Endothelial cell of umbilical vein (primary cell): ENCODE measurements around the gene RAP1GAP. TPM values are rescaled to one million over a fixed set of nuclear protein-coding genes. Genes with fewer than 3 reads are reported as not detected.

Experiments
- BruUV-seq: library from RNA; stranded (reverse); fragments of 400-500 nt; replicated peaks from 2 replicates; lab custom pipeline; 2021; lab: Mats Ljungman, UMichigan
- CTCF ChIA-PET: fragments of 300-600, 350-600 bp; sonication (Branson Sonifier 250); formaldehyde crosslinking; loops from one replicate; lab custom pipeline; 2021; ENCODE audit warnings: antibody characterized with exemption, inconsistent platforms; lab: Charles Lee
- POLR2A ChIA-PET: fragments of 300-600, 350-600 bp; sonication (Branson Sonifier 250); formaldehyde crosslinking; loops from one replicate; lab custom pipeline; 2021; ENCODE audit warnings: antibody characterized with exemption, inconsistent platforms; lab: Charles Lee
- DNase-seq: peaks from one replicate; pipeline ENCODE4 v3.0.0-alpha.2; 2011; ENCODE audit warnings: low read depth, low spot score
- FAIRE-seq: peaks from 2 replicates; lab custom pipeline; 2011; peaks lifted over from hg19 to GRCh38; lab: Jason Lieb, UNC
- H2AFZ ChIP-seq: 2 replicates; pipeline ENCODE4 v1.6.0; 2012; ENCODE audit warnings: low read depth, low read length, control low read depth, inconsistent platforms
- H3K27ac ChIP-seq: 2 replicates; pipeline ENCODE4 v1.5.1; 2011; ENCODE audit warnings: low read depth, mild to moderate bottlenecking, control low read depth, low read length, moderate library complexity; ENCODE audit not compliant: insufficient read depth
- H3K27me3 ChIP-seq, 2 experiments: 2 replicates each; pipeline versions ENCODE4 v1.6.0 to v1.6.1; 2011; ENCODE audit warnings: low read length in 2 of 2, mixed read lengths in 1 of 2; ENCODE audit not compliant: control insufficient read depth in 2 of 2, insufficient read depth in 2 of 2
- H3K36me3 ChIP-seq, 2 experiments: 2 replicates in 1 of 2; 3 replicates in 1 of 2; pipeline ENCODE4 v1.5.1; 2011; ENCODE audit warnings: low read length in 2 of 2, mild to moderate bottlenecking in 1 of 2, moderate library complexity in 1 of 2; ENCODE audit not compliant: control insufficient read depth in 2 of 2, insufficient read depth in 2 of 2; ENCODE audit errors: extremely low read depth in 1 of 2
- H3K4me1 ChIP-seq: 3 replicates; pipeline ENCODE4 v1.5.1; 2011; ENCODE audit warnings: mild to moderate bottlenecking, low read length; ENCODE audit not compliant: control insufficient read depth, insufficient read depth; ENCODE audit errors: extremely low read depth
- H3K4me2 ChIP-seq: 2 replicates; pipeline ENCODE4 v1.6.1; 2011; ENCODE audit warnings: low read length, control low read depth, mixed read lengths; ENCODE audit not compliant: insufficient read depth
- H3K4me3 ChIP-seq, 3 experiments: fragments of 200-600 bp in 1 of 3; sonication (generic), shearing (Covaris generic) in 1 of 3; replicated peaks in 1 of 3; 2 replicates each; pipeline ENCODE4 v1.5.1; 2011 to 2016; ENCODE audit warnings: control low read depth in 3 of 3, low read length in 3 of 3, mild to moderate bottlenecking in 2 of 3, inconsistent platforms in 1 of 3, low read depth in 1 of 3, moderate library complexity in 1 of 3; ENCODE audit not compliant: insufficient read depth in 1 of 3
- H3K79me2 ChIP-seq: 2 replicates; pipeline ENCODE4 v1.6.0; 2012; ENCODE audit warnings: low read length, inconsistent platforms; ENCODE audit not compliant: control insufficient read depth, insufficient read depth
- H3K9ac ChIP-seq: replicated peaks from 2 replicates; pipeline ENCODE3; 2011; ENCODE audit warnings: low read length, control low read depth; ENCODE audit not compliant: insufficient read depth; ENCODE audit errors: extremely low read depth
- H3K9me1 ChIP-seq: replicated peaks from 3 replicates; pipeline ENCODE4 v1.6.0; 2011; ENCODE audit warnings: mild to moderate bottlenecking, low read length; ENCODE audit not compliant: control insufficient read depth, insufficient read depth; ENCODE audit errors: extremely low read depth
- H3K9me3 ChIP-seq: replicated peaks from 2 replicates; pipeline ENCODE4 v1.5.1; 2012; ENCODE audit warnings: low read length, inconsistent platforms; ENCODE audit not compliant: control insufficient read depth, insufficient read depth
- H4K20me1 ChIP-seq: replicated peaks from 2 replicates; pipeline ENCODE3; 2011; ENCODE audit warnings: mild to moderate bottlenecking, low read length; ENCODE audit not compliant: control insufficient read depth, insufficient read depth; ENCODE audit errors: extremely low read depth
- CTCF ChIP-seq, 2 donors: IDR thresholded peaks; 1 replicate in 1 of 2; 2 replicates in 1 of 2; pipeline ENCODE4 v1.5.1; 2011; ENCODE audit warnings: low read length in 2 of 2, mild to moderate bottlenecking in 2 of 2, moderate library complexity in 2 of 2, control low read depth in 1 of 2, inconsistent platforms in 1 of 2, low read depth in 1 of 2; ENCODE audit not compliant: insufficient read depth in 1 of 2; ENCODE audit errors: extremely low read depth in 1 of 2
- EZH2 ChIP-seq: IDR thresholded peaks from 2 replicates; pipeline ENCODE4 v1.6.1; 2012; ENCODE audit warnings: borderline replicate concordance, low read depth, mild to moderate bottlenecking, moderate library complexity, low read length, inconsistent platforms; ENCODE audit not compliant: severe bottlenecking
- GATA2 ChIP-seq: IDR thresholded peaks from 2 replicates; pipeline ENCODE4 v1.7.0; 2011; ENCODE audit warnings: low read depth, mild to moderate bottlenecking, moderate library complexity, mixed read lengths, low read length; ENCODE audit not compliant: insufficient read length, insufficient read depth
- MAX ChIP-seq: IDR thresholded peaks from 2 replicates; pipeline ENCODE4 v1.6.1; 2011; ENCODE audit not compliant: insufficient read depth, insufficient read length
- MYC ChIP-seq: IDR thresholded peaks from one replicate; pipeline ENCODE4 v1.6.1; 2011; ENCODE audit warnings: mild to moderate bottlenecking, low read depth, low read length
- POLR2A ChIP-seq: IDR thresholded peaks from 2 replicates; pipeline ENCODE4 v1.6.1; 2012; ENCODE audit warnings: low read depth, mild to moderate bottlenecking, control low read depth, low read length
- dilution Hi-C: fragments of 300-500 bp; cut with MboI; formaldehyde crosslinking; loops from one replicate; pipeline ENCODE4 v1.15.0; 2019; ENCODE audit warnings: low sequenced_read_pairs; ENCODE audit not compliant: extremely low pct_ligation_motif_present
- intact Hi-C: fragments of 100-400 bp; cut with micrococcal nuclease; formaldehyde crosslinking; loops from one replicate; pipeline ENCODE4 v1.10.0; 2022
- polyA plus RNA-seq, 4 experiments: library from polyadenylated mRNA; depleted of rRNA in 3 of 4; stranded (reverse) in 3 of 4; unstranded in 1 of 4; fragments of >200 nt; gene quantifications; 2 replicates each; pipeline versions ENCODE4 v1.2.1 to v1.2.3, GENCODE V29; 2011 to 2012; ENCODE audit warnings: missing spikeins in 1 of 4
- total RNA-seq: library from RNA; stranded (reverse); gene quantifications from 2 replicates; pipeline ENCODE4 v1.2.3, GENCODE V29; 2021

RAP1GAP gene
- total and polyA plus RNA-seq, 2 donors (not counting 3 experiments of a cell fraction or from before 2014, with no cell fraction given) = 0.07 to 0.20 TPM

GRCh38 chr1:21633141-21633755 lies 35.9 kb downstream of the RAP1GAP start:
- no peak for FAIRE-seq
- ChIA-PET CTCF (no interaction called here), POLR2A (no interaction called here)
- intact Hi-C loops = no loop called here
- dilution Hi-C loops = no loop called here
- Histone ChIP-seq H3K4me3 (no peak overlapping the region), H3K4me1 (no peaks in the 10 kb centered on the region), H3K9me3 (no peaks in the 10 kb centered on the region), H3K4me2 (no peak overlapping the region), H3K27me3 (peaks cover 0 to 3% of the 10 kb centered on the region in 2 experiments), H3K27ac (no peak overlapping the region), H2AFZ (no peak overlapping the region), H3K9me1 (no peaks in the 10 kb centered on the region), H4K20me1 (no peaks in the 10 kb centered on the region), H3K79me2 (no peaks in the 10 kb centered on the region), H3K9ac (no peak overlapping the region), H3K36me3 (no peaks in the 10 kb centered on the region)
- DNase-seq = no peak
- no TSS peak for BruUV-seq
- TF ChIP-seq MAX (no peak), MYC (no peak), GATA2 (no peak), CTCF (IDR thresholded peaks at IDR 0.05; ENCODE audit: extremely low read depth in 1 of 2, insufficient read depth in 1 of 2, low read depth in 1 of 2, low read length in 2 of 2) (no peak), POLR2A (no peak), EZH2 (no peak)
